HG02885 (cell line): ENCODE data around the gene SWI5.

ENCODE experiments used
- ATAC-seq: cut with Tn5 transposase; IDR thresholded peaks from one replicate; pipeline ENCODE4 v1.9.1; 2021; ENCODE audit warnings: mild to moderate bottlenecking; ENCODE audit not compliant: unreplicated experiment, poor library complexity

SWI5 gene

GRCh38 chr9:128250839-128251731, 25.0 kb upstream of the SWI5 start:
- peak; percentile 24 for ATAC-seq

- ATAC-seq, result no peak
Observed at GRCh38 chr9:128251732-128252100, 24.4 kb upstream of the SWI5 start.

DNA sequence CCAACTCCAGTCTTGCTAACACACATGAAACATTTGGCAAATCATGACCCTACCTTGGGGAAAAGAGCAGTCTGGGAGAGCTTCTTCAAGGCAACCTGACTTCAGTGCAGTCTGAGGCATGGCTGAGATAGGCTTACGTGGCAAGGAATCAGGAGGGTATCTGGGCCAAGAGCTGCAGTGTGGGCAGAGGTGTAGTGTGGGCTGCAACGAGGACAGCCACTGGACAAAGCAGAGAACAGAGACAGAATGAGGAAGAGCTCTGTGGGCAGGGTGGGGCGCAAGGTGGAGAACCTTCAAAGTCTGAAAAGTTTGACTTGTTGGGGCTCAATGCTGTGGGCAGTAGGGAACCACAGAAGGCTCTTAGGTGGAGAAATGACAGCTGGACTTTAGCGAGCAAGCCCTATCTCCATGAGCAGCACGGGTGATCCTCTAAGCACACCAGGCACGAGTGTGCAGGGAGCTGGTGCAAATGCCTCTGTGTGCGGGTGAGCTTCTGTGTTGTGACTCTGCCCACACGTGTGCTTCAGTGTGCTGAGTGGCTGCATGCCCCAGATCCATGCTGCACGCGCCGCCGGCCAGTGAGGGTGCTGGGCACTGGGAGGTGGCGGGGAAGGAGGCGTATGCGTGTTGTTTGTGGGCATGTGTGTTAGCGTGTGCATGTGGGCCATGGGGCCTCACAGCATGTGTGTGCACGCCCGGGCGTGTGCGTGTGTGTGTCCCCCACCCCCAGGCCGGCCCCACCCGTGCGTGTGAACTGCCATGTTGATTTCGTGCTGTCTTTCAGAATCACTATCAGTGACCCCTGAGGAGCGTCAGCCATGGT, 23.5 kb upstream of the SWI5 start:
- ATAC-seq, result no peak

DNA sequence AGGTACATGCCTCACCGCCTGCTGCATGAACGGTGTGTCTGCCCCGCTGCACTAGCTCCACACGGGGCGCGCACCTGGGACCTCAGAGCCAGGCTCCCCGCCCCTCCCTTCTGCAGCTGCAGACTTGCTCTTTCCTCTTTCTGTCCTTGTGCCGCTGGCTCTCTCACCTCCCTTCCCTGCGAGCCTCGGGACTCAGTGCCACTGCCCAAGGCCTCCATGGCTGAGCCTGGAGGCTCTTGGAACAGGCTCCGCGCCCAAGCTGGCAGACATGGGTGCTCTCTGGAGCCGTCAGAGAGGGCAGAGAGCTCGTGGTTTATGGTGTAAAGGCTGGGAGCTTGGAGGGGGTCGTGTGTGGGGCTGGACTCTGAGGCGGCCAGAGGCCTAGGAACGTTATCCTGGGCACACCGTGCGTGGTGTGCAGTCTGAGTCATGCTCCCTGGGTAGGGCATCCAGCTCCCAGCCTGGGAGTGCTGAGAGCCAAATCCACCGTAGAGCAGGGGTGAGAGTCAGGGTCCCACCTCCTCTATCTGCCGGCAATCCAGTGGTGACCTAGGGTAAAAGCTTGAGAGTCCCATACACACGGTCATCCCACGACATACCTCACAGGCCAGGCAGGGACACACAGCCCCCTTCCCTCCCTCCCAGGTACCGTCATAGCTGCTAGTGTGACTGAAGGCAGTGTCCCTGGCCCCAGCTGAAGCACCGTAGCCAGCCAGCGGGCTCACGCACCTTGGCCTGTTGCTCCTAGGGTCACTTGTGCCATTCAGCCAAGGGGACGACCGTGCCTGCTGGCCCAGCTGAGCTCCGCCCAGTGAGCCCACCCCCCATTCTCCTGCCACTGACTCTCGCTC, 22.7 kb upstream of the SWI5 start:
- ATAC-seq, result no peak

DNA sequence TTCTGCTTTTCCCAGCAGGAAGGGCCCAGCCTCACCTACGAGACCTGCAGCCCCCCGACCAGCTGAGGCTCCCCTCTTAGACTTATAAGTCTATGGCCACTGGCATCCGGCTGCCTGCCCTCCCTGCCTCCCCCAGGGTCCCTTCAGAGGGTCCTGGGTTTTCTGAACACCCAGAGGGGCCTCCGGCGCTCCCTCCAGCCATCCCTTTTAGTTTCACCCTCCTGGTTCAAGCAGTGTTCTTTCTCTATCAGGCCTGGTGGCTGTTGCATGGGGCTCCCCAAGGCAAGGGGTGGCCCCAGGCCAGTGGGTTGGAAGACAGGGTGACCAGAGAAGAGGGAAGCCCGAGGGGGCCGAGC, 22.1 kb upstream of the SWI5 start:
- no peak for ATAC-seq

- no peak for ATAC-seq
Observed at GRCh38 chr9:128254362-128254761, 21.7 kb upstream of the SWI5 start.

- no peak for ATAC-seq
Observed at GRCh38 chr9:128254855-128255759, 21.0 kb upstream of the SWI5 start.

DNA sequence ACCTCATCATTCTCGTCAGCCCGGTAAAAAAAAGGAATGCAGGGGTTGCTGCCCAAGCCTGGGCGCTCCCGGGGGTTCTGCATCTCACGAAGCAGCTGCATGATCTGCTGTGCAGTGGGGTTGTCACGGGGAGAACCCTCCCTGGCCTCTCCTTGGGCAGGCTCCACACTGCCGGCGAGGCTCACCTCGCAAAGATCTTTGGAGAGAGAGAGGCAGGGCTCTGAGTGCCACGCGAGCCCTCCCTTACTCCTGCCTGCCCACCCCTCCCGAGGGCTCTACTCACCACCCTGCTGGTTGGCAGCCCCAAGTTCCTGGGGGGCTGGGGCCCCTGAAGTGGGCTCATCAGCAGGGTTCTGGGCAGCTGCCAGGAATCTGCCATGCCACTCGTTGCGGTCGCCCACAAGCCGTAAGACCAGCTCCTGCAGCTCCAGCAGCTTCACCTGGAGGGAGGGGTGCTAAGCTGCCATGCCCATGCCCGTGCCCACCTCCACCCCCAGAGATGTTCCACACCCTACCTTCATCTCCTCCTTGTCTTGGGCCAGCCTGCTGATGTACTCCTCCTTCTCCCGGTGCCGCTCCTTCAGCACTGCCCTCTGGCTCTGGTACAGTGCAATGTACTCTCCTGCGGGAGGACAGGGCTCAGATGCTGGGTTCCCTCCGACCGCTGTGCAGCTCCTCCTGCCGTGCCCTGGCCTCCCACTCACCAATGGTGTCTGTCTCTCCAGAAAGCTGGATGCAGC, 18.8 kb upstream of the SWI5 start:
- no peak for ATAC-seq

GRCh38 chr9:128257907-128258306, 18.2 kb upstream of the SWI5 start:
- no peak for ATAC-seq

DNA sequence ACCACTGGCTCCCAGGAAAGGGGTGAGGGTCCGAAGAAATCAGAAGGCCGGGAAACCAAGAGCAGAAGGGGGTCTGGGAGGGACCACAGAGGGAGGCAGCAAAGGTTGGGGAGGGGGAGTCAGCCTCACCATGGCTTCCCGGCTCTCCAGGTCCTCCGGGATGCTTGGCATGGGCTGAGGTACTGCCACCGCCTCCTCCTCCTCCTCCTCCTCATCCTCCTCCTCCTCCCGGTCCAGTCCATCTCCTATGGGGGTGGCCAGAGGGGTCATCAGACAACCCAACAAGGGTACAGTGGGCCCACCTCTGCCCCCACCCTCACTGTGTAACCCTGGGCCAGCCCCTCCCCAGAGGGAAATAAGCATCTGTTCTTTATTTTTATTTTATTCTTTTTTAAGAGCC, 17.8 kb upstream of the SWI5 start:
- ATAC-seq, result no peak

- no peak for ATAC-seq
Observed at GRCh38 chr9:128259156-128259555, 16.9 kb upstream of the SWI5 start.

DNA sequence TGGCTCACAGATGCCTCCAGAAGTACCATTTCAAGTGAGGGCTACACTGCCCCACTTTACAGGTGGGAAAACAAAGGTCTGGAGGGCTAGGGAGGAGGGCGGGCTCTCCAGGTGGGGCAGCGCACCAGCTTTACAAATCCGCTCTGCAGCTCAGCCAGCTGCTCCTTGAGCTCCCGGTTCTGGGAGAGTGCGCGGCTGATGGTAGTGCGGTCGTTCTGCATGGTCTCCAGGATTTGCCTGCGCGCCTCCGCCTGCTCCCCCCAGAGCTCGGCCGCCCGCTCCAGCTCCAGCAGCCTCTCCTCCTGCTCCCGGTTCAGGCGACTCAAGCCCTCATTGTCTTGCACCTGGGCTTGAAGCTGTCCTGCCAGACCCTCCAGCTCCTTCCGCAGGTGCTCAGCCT, 15.7 kb upstream of the SWI5 start:
- no peak for ATAC-seq

DNA sequence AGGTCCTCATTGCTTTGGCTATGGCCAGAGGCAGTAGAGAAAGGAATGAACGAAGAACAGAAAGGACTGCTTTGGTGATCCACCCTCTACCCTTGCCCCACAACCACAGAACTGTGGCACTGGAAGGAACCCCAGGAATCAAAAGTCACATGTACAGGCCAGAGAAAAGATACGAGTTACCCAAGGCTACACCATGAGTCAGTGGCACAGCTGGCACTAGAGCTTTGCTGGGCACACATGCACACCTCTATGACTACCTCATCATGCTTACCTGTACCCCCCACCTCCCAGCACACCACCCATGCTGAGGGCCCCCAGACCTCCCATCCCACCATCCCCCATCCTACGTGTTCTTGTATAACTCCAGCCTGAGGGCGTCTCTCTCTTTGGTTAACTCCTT, 13.4 kb upstream of the SWI5 start:
- ATAC-seq, result no peak

DNA sequence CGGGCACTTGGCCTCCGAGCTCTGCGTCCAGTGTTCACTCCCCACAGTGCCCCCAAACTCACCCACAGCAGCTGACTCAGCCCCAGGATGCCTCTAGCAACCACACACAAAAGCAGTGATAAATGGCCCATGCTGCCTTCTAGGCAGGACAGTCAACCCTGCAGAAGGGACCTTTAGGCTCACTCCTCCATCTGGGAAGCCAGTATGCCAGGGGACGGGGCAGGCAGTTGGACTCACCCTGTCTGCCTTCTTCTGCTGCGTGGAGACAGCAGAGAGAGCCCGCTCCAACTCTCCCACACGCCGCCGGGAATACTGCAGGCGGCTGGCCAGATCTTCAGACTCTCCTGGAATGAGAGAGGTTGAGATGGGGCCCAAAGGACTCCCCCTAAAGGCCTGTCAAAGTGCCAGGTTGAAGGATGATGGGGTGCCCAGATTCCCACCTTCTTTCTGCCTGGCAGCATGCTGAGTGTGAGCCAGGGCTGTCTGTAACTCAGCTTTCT, 10.7 kb upstream of the SWI5 start:
- ATAC-seq, result no peak

- ATAC-seq, result no peak
Observed at GRCh38 chr9:128266868-128267590, 9.0 kb upstream of the SWI5 start.

DNA sequence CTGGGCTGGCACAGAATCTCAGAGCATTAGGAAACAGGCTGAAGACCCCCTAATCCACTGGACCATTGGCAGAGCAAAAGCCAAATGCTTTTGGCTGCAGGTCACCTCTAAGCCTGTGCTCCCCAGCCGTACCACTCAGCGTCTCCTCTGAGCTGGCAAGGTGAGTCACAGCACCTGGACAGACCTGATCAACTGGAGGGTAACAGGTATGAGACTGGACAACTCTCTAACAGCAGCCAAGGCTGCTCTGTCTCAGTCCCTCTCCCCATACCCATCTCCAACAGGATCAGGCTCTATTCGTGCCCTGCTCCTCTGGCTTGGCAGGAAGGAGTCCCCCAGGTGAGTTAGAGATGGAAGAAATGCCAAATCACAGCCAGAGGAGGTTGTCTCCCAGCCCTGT, 5.0 kb upstream of the SWI5 start:
- ATAC-seq, result no peak

GRCh38 chr9:128271512-128271911, 4.6 kb upstream of the SWI5 start:
- no peak for ATAC-seq

DNA sequence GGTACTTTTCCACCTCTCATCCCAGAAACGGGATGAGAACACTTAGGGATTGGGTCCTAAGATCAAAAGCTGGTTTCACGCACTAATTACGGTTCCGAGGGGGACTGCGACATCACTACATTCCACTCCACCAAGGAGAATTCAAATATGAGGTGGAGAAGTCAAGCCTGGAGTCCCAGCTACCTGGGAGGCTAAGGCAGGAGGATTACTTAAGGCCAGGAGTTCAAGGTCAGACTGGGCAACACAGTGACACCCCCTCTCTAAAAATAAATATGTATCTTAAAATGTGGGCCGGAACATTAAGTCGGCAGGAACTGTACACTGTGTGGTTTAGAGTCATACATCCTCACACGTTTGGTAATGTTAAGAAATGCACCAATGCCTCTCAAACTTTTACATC, 1.8 kb upstream of the SWI5 start:
- ATAC-seq, result no peak
